HL-60 (cell line): Measurements from ENCODE around the gene CLCN7.

Source experiments
- GABPA ChIP-seq: IDR thresholded peaks from 2 replicates; pipeline ENCODE4 v1.6.1; 2012; ENCODE audit warnings: low read depth
- POLR2AphosphoS5 ChIP-seq: IDR thresholded peaks from 2 replicates; pipeline ENCODE4 v1.6.1; 2012; ENCODE audit warnings: low read depth
- TF ChIP-seq, protein P1 (sequence below): IDR thresholded peaks from one replicate; pipeline ENCODE4 v1.5.1; 2011; ENCODE audit warnings: low read length, control low read depth, inconsistent platforms; ENCODE audit not compliant: insufficient read depth

DNA sequence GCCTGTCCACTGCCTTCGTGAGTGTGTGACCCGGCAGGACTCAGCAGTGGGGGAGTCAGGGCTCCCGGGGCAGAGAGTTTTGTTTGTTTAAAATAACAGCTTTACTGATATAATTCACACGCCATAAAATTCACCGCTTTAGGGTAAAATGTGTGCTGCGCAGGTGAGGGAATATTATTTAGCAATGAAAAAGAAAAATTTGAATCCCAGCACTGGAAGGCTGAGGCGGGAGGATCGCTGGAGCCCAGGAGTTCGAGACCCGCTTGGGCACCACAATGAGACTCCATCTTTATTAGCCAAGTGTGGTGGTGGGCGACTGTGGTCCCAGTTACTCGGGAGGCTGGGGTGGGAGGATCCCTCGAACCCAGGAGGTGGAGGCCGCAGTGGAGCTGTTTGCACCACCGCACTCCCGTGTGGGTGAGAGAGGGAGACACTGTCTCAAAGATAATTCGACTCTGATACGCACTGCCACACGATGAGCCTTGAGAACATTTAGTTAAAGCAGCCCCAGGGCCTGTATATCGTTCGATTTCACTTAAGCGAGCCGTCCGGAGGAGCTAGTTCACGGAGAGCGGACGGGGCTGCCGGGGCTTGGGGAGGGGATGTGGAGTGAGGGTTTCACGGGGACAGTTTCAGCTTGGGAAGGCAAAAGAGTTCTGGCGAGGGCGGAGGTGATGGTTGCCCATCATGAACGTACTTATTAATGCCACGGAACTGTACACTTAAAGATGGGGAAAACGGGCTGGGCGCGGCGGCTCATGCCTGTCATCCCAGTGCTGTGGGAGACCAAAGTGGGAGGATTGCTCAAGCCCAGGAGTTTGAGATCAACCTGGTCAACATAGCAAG, 28.5 kb upstream of the CLCN7 start:
- TF ChIP-seq, protein P1, sequence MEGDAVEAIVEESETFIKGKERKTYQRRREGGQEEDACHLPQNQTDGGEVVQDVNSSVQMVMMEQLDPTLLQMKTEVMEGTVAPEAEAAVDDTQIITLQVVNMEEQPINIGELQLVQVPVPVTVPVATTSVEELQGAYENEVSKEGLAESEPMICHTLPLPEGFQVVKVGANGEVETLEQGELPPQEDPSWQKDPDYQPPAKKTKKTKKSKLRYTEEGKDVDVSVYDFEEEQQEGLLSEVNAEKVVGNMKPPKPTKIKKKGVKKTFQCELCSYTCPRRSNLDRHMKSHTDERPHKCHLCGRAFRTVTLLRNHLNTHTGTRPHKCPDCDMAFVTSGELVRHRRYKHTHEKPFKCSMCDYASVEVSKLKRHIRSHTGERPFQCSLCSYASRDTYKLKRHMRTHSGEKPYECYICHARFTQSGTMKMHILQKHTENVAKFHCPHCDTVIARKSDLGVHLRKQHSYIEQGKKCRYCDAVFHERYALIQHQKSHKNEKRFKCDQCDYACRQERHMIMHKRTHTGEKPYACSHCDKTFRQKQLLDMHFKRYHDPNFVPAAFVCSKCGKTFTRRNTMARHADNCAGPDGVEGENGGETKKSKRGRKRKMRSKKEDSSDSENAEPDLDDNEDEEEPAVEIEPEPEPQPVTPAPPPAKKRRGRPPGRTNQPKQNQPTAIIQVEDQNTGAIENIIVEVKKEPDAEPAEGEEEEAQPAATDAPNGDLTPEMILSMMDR = no peak
- TF ChIP-seq GABPA (no peak), POLR2AphosphoS5 (no peak)
